ENCODE results near the gene MRPS22.
A peak's percentile ranks its signal among the peaks of the same experiment; 100 is the strongest.
"Not testable (repeated sequence)": the region's sequence is repeated elsewhere in the genome, so short reads cannot be mapped to it uniquely, and the experiment has no call there.

MRPS22 gene

DNA sequence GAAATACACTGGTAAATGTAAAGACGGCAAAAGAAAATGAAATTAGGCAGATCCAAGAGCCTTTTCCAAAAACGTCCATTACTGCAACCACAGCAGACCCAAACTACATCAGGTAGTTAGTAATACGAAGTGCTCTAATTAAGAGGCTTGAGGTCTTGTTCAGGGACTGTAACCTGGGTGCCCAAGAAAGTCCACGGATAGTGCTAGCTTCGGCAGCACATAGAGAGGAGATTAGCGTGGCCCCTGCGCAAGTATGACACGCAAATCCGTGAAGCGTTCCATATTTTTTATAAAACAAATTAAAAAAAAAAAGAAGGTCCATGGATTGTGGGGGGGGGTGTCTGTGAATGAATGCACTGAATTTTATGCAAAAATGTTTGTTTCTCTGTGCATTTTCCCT lies 44.3 kb downstream of the MRPS22 start:
- no peak for DNase-seq (ENCODE audit: low read depth)

DNA sequence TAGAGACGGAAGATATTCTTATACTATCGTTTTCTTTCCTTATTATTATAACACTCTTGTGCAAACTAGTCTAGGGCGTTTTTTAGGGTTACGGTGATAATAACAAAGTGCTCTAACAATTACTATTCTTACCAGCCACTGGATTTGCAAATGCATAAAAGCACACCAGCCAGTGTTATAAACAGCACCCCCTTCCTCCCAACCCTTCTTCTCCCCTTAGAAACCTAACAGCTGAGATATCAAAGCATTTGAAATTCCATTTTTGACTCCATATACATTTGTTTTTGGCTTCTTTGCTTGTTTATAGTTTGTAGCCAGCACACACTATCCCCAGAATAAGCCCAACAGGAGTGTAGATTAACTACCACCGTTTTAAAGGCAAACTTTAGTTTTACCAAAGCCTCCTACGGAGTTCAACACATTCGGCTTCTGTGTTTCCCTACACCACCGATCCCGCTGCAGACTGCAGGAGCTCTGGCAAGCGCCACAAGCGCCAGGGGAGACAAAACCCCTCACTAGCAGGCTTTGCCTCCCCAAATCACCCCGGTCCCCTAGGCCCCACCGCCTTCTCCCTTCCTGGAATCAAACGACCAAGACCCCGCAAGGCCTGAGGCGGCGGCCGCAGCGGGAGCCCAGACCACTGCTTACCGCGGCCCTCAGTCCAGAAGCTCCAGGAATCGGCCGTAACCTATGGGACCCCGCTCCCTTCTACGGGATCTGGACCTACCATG lies 45.2 kb downstream of the MRPS22 start:
- peak overlapping the region; percentile 72 for H3K4me3 ChIP-seq (ENCODE audit: low read length)
- TF ChIP-seq, protein P1, sequence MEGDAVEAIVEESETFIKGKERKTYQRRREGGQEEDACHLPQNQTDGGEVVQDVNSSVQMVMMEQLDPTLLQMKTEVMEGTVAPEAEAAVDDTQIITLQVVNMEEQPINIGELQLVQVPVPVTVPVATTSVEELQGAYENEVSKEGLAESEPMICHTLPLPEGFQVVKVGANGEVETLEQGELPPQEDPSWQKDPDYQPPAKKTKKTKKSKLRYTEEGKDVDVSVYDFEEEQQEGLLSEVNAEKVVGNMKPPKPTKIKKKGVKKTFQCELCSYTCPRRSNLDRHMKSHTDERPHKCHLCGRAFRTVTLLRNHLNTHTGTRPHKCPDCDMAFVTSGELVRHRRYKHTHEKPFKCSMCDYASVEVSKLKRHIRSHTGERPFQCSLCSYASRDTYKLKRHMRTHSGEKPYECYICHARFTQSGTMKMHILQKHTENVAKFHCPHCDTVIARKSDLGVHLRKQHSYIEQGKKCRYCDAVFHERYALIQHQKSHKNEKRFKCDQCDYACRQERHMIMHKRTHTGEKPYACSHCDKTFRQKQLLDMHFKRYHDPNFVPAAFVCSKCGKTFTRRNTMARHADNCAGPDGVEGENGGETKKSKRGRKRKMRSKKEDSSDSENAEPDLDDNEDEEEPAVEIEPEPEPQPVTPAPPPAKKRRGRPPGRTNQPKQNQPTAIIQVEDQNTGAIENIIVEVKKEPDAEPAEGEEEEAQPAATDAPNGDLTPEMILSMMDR (conservative IDR thresholded peaks at IDR 0.05; ENCODE audit: low read depth, low read length), result no peak
- DNase-seq (ENCODE audit: low read depth), result no peak

More for the DNA sequence above, 44.3 kb downstream of the MRPS22 start:
- peak overlapping the region; percentile 72 for H3K4me3 ChIP-seq (ENCODE audit: low read length)
- TF ChIP-seq, protein P1 (conservative IDR thresholded peaks at IDR 0.05; ENCODE audit: low read depth, low read length), result no peak

DNA sequence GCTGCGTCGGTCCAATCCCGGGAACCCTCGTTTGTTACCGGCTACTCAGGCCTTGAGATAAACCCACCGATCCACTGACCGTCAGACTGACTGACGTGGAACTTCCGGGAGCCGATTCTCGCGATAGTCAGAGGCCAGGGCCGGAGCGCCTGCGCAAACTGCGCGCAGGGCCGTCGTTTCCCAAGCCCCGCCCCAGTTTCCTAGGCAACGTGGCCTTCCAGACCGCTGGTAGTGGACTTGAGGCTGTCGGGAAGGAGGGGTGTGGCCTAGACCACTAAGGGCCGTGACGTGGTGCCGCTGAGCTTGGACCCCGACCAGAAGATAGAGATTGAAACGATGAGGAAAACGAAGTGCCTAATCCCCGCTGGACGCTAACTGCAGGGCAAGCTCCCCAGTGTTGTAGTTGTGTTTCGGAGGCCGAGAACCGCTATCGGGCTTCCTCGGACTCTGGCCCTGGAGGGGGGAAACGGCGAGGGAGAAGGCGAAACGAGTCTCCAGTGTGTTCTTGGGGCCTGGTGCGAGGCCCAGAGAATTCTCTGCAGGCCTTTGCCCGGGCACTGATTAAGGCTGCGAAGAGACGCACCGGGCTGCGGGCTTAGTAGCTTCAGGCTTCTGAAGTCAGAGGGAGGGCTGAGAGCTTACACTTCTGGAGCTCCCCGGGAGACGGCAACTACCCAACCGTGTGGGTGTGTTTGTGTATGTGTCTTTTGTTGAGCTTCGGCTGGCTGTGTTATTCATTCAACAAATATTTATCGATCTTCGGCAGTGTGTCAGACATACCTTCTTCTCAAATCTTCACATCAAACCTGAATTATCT lies 45.9 kb downstream of the MRPS22 start, which contains the start of gene COPB2:
Gene COPB2 (minus strand): TSS at position 96 of the 817 bp plus-strand sequence. CDS start 97 bp downstream, outside the sequence.
- peak within 1 kb of the TSS; percentile 72 for H3K4me3 ChIP-seq (ENCODE audit: low read length)
- peak; percentile 96 for DNase-seq (ENCODE audit: low read depth)
- TF ChIP-seq, protein P1 (conservative IDR thresholded peaks at IDR 0.05; ENCODE audit: low read depth, low read length), result no peak

DNA sequence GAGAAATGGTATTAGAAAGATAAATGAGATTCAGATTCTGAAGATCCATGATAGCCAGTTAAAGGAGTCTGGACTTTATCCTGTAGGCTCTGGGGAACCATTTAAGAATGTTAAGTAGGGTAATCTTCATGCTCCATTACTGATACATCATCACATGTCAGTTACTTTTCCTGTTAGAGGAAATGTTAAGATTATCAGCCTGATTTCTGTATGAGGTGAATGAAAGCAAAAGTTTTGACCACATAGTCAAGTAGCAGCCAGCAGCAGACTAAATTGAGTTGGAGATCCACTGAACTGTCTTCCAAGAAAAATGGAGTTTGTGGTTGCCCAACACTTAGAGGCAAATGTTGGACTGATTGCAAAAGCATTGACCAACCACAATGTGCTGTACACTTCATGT lies 50.3 kb downstream of the MRPS22 start:
- no peak for DNase-seq (ENCODE audit: low read depth)
- TF ChIP-seq, protein P1 (conservative IDR thresholded peaks at IDR 0.05; ENCODE audit: low read depth, low read length), result no peak
- H3K4me3 ChIP-seq (ENCODE audit: low read length), result no peak overlapping the region

GRCh38 chr3:139396707-139397106 lies 52.9 kb downstream of the MRPS22 start:
- TF ChIP-seq, protein P1 (conservative IDR thresholded peaks at IDR 0.05; ENCODE audit: low read depth, low read length), result no peak
- DNase-seq (ENCODE audit: low read depth), result no peak

GRCh38 chr3:139401155-139401554 lies 57.3 kb downstream of the MRPS22 start:
- DNase-seq (ENCODE audit: low read depth); H3K4me3 ChIP-seq (ENCODE audit: low read length): not testable (repeated sequence)

More at GRCh38 chr3:139396707-139397106, 52.9 kb downstream of the MRPS22 start:
- no peak overlapping the region for H3K4me3 ChIP-seq (ENCODE audit: low read length)
